HG02938 (cell line): ENCODE data around the gene DUSP7.

Source experiments
- ATAC-seq: cut with Tn5 transposase; IDR thresholded peaks from one replicate; pipeline ENCODE4 v1.9.1; 2021; ENCODE audit warnings: mild to moderate bottlenecking, moderate library complexity; ENCODE audit not compliant: unreplicated experiment

The DUSP7 gene

GRCh38 chr3:52013802-52014598 lies 42.4 kb downstream of the DUSP7 start:
- no peak for ATAC-seq

- no peak for ATAC-seq
These were observed 43.7 kb downstream of the DUSP7 start for GRCh38 chr3:52012699-52013098.

GRCh38 chr3:52010431-52010830 lies 45.9 kb downstream of the DUSP7 start:
- ATAC-seq: no peak

GRCh38 chr3:52007291-52007690 lies 49.1 kb downstream of the DUSP7 start:
- ATAC-seq: no peak

GRCh38 chr3:52006820-52007133 lies 49.6 kb downstream of the DUSP7 start:
- no peak for ATAC-seq

GRCh38 chr3:52006017-52006819 lies 50.2 kb downstream of the DUSP7 start:
- no peak for ATAC-seq

- no peak for ATAC-seq
These were observed 50.8 kb downstream of the DUSP7 start for GRCh38 chr3:52005571-52005986.

- ATAC-seq: no peak
These were observed 51.4 kb downstream of the DUSP7 start for GRCh38 chr3:52004906-52005395.

- ATAC-seq: no peak
These were observed 52.1 kb downstream of the DUSP7 start for GRCh38 chr3:52004163-52004787.

- no peak for ATAC-seq
These were observed 53.6 kb downstream of the DUSP7 start for GRCh38 chr3:52002748-52003147.

- ATAC-seq: peak; percentile 84
These were observed 54.9 kb downstream of the DUSP7 start for GRCh38 chr3:52001443-52001974.

- no peak for ATAC-seq
These were observed 56.5 kb downstream of the DUSP7 start for GRCh38 chr3:51999846-52000245.
